ENCODE results near the gene MAP3K9.

DNA sequence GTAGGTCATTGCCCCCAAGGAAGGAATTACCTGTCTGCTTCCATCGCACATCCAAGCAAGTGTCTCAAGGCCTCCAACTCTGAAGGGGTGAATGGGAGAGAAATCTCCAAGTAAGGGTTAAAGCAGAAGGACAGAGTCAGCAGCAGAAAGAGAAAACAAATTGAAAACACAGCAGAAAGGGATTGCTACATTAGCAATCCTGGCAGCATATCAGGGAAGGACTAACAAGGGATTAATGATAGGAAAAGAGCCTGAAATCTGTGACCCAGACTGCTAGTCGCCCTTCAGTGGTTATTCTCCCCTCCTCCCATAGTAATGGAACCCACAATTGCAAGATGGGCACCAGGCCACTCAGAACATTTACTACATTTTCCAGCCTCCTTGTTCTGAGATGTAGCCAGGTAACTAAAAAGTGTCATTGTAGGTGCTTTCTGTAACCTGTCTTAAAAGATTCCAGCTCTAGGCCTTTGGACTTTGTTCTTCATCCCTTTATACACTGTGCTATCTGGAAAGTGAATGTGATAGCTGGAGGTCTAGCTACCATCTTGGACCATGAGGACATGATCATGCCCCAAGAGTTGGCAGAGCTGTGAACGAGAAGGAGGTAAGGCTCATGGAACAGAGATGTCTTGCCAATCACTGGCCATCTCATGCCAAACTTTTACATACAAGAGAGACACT is 36.0 kb downstream of the MAP3K9 start:
- TF ChIP-seq CTCF (IDR thresholded peaks at IDR 0.05; ENCODE audit: poor library complexity) (no peak), EZH2 (IDR thresholded peaks at IDR 0.05; ENCODE audit: borderline replicate concordance) (no peak)
